ENCODE data around the gene CYP2C8. TPM values are rescaled to one million over a fixed set of nuclear protein-coding genes. Genes with fewer than 3 reads are reported as not detected.

Gene CYP2C8
- total RNA-seq, 3 donors from 2014 or later: 0.24 to 0.51 (median 0.41) TPM

DNA sequence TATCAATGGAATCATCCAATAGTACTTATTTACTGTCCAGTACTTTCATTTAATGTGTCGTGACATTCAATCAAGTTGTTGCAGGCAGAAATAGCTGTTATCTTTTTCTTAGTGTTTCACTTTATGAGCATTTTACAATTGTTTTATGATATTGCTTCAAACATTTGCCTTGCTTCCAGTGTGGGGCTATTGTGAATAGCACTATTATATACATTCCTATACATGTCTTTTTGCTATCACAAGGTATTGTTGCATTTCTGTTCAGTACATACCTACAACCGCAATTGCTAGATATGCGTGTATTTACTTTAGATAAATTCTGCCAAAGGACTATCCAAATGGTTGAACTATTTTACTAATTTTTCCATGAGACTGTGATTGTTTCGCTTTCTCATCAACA lies 34.9 kb downstream of the CYP2C8 start:
- no peaks in the 10 kb centered on the region for H3K27me3 Mint-ChIP-seq (ENCODE audit: low read depth)
- H3K9me3 Mint-ChIP-seq: peaks cover 4% of the 10 kb centered on the region
- no peak overlapping the region for H3K4me3 Mint-ChIP-seq
- no peaks in the 10 kb centered on the region for H3K4me1 Mint-ChIP-seq (ENCODE audit: low read depth)
- DNase-seq (no peak), ATAC-seq (no peak)
- no peaks in the 10 kb centered on the region for H3K36me3 Mint-ChIP-seq (ENCODE audit: insufficient read depth)

DNA sequence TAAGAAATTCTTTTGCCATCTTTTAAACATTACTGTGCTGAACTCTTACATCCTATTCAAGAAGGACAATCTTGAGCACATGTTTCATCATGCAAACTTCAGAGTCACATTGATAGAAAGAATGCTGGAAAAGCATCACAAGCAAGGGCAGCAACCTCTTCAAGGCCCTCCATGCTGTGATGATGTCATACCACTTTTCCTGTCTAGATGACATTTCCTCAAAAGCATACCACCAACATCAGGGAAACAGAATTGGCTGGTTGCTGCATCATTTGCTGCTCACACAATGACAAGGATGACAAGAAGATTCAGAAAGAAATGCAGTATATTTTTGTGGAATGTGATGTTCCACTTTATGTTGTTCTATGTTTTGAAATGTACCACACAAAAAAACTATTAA lies 37.6 kb downstream of the CYP2C8 start:
- Mint-ChIP-seq H3K36me3 (ENCODE audit: insufficient read depth) (no peaks in the 10 kb centered on the region), H3K27me3 (ENCODE audit: low read depth) (no peaks in the 10 kb centered on the region), H3K4me1 (ENCODE audit: low read depth) (no peaks in the 10 kb centered on the region), H3K4me3 (no peak overlapping the region), H3K9me3 (peaks cover under 1% of the 10 kb centered on the region)
- DNase-seq (no peak), ATAC-seq (no peak)

DNA sequence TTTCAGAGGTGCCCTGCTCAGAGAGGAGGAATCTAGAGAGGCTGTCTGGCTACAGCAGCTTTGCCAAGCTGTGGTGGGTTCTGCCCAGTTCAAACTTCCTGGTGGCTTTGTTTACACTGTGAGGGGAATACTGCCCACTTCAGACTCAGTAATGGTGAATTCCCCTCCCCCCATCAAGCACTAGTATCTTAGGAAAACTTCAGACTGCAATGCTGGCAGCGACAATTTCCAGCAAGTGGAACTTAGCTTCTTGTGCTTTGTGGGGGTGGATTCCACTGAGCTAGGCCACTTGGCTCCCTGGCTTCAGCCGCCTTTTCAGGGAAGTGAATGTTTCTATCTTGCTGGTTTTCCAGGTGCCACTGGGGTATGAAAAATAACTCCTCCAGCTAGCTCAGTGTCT lies 42.8 kb downstream of the CYP2C8 start:
- H3K4me1 Mint-ChIP-seq (ENCODE audit: low read depth): no peaks in the 10 kb centered on the region
- no peaks in the 10 kb centered on the region for H3K36me3 Mint-ChIP-seq (ENCODE audit: insufficient read depth)
- peaks cover 10% of the 10 kb centered on the region for H3K9me3 Mint-ChIP-seq
- no peak overlapping the region for H3K4me3 Mint-ChIP-seq
- H3K27me3 Mint-ChIP-seq (ENCODE audit: low read depth): no peaks in the 10 kb centered on the region
- DNase-seq (no peak), ATAC-seq (no peak)

DNA sequence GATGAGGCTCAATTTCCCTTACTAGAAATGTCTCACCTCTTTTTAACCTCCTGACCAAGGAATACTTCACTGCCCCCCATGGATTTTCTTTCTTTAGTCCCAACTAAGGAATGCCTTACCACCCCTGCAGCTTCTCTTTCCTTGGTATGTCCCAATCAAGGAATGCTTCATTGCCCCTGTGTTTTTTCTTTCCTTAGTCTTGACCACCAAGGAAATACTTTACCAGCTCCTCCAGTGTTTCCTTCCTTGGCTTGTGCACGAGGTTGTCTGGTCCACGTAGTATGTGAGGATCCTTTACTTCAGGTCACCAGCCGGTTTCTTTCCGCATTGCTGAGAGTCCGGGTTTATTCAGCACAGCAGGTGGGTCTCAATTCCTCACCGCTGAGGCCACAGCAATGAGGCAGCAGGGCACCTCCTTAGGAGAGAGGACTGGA lies 71.5 kb downstream of the CYP2C8 start:
- Mint-ChIP-seq H3K9me3 (peaks cover 11% of the 10 kb centered on the region), H3K27me3 (ENCODE audit: low read depth) (no peaks in the 10 kb centered on the region), H3K4me1 (ENCODE audit: low read depth) (no peaks in the 10 kb centered on the region), H3K4me3 (no peak overlapping the region), H3K36me3 (ENCODE audit: insufficient read depth) (no peaks in the 10 kb centered on the region)
- DNase-seq (no peak), ATAC-seq (no peak)

DNA sequence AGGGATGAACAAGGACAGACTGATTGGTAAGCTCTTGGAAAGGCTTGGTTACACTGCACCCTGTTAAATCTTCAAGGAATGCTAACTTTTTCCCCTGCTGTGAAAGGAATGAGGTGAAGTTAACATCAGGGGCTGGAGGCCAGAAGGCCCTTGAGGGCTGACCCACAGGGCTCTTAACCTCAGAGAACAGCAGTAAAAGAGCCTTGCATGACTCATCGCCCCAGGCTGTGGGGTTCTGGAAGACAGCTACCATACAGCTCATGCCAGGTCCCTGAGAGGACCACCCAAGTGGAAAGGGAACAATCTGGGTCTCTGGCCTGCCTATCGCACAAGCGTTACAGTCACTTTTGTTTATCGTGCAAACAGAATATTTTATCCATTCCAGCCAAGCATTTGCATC lies 76.5 kb downstream of the CYP2C8 start:
- H3K9me3 Mint-ChIP-seq: peaks cover 36% of the 10 kb centered on the region
- DNase-seq: no peak
- ATAC-seq: no peak
- no peak overlapping the region for H3K4me3 Mint-ChIP-seq
- no peaks in the 10 kb centered on the region for H3K27me3 Mint-ChIP-seq (ENCODE audit: low read depth)
- no peaks in the 10 kb centered on the region for H3K36me3 Mint-ChIP-seq (ENCODE audit: insufficient read depth)
- no peaks in the 10 kb centered on the region for H3K4me1 Mint-ChIP-seq (ENCODE audit: low read depth)

DNA sequence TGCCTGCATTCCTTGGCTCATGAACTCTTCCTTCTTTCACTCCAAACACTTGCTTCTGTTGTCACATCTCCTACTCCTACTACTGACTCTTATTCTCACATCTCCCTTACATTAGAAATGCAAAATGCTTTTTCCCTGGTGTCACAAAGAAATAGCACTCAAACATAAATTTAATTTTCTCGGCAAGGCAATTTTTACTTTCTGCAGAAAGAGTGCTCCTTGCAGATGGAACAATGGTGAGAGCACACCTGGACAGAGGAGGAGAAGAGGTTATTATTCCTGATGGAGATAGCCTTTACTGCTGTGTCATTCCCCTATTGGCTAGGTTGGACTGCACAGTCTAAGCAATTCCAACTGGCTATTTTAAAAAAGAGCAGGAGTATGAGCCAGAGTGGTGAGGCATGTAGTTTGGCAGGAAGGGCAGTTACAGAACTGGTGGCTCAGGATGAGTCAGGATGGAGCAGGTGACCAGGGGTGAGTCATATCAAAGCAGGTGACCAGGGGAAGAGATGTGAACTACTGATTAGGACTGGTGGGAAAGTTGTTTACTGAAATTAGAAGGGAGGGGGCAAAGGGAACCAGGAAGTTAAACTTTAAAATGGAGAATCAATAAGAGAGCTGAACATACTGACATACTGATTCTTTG lies 77.9 kb downstream of the CYP2C8 start:
- no peak for DNase-seq
- Mint-ChIP-seq H3K4me1 (ENCODE audit: low read depth) (no peaks in the 10 kb centered on the region), H3K4me3 (no peak overlapping the region), H3K9me3 (peaks cover 39% of the 10 kb centered on the region), H3K36me3 (ENCODE audit: insufficient read depth) (no peaks in the 10 kb centered on the region), H3K27me3 (ENCODE audit: low read depth) (no peaks in the 10 kb centered on the region)
- no peak for ATAC-seq

DNA sequence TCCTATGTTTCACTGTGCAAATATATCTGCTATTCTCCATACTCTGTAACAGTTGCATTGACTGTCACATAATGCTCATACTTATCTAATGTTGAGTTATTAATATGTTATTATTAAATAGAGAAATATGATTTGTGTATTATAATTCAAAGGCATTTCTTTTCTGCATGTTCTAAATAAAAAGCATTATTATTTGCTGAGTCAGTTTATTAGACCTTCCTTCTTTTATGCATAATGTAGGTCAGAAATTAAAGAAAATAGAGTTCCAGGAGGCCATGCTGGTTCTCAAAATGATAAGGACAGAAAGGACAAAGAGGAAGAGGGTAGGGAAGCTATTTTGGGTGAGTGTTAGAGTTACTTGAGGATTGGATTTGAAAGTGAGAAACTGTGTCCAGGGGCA lies 80.1 kb downstream of the CYP2C8 start:
- no peak overlapping the region for H3K4me3 Mint-ChIP-seq
- DNase-seq: no peak
- H3K36me3 Mint-ChIP-seq (ENCODE audit: insufficient read depth): no peaks in the 10 kb centered on the region
- ATAC-seq: no peak
- no peaks in the 10 kb centered on the region for H3K4me1 Mint-ChIP-seq (ENCODE audit: low read depth)
- no peaks in the 10 kb centered on the region for H3K27me3 Mint-ChIP-seq (ENCODE audit: low read depth)
- peaks cover 43% of the 10 kb centered on the region for H3K9me3 Mint-ChIP-seq

Other genes starting within 250 kb of the CYP2C8 start
- under 1 TPM; 0.16 to 0.43 (median 0.23) TPM for gene CYP2C9, start 130.8 kb downstream of the CYP2C8 start, total RNA-seq
- not detected for gene ACSM6, start 124.7 kb upstream of the CYP2C8 start, total RNA-seq
- gene PDLIM1, start 221.5 kb upstream of the CYP2C8 start, total RNA-seq: 1 to 10 TPM in 2 of 3 donors, under 1 TPM in 1; 0.66 to 2.8 (median 1.2) TPM